Left lobe of liver (tissue), 2 donors: ENCODE measurements around the gene MAF. TPM values are rescaled to one million over a fixed set of nuclear protein-coding genes. Genes with fewer than 3 reads are reported as not detected.
A peak's percentile ranks its signal among the peaks of the same experiment; 100 is the strongest.

ENCODE experiments used
- ATAC-seq: fragments of 200-7000 bp; cut with Tn5 transposase; one replicate; pipeline ENCODE4 v1.9.1; 2020; ENCODE audit warnings: mild to moderate bottlenecking, moderate library complexity
- DNase-seq: peaks from one replicate; pipeline ENCODE4 v3.0.0-alpha.2; 2020; ENCODE audit warnings: low spot score
- total RNA-seq: library from RNA; stranded (reverse); gene quantifications from one replicate; pipeline ENCODE4 v1.2.1, GENCODE V29; 2021
- donor health status: DM: no; HTN: no; CAD: no; lungs with moderate emphysema.
- donor health status: DM: no; HTN: yes; CAD: no.

MAF gene
- total RNA-seq, 1 donor from 2014 or later: 44.0 TPM

DNA sequence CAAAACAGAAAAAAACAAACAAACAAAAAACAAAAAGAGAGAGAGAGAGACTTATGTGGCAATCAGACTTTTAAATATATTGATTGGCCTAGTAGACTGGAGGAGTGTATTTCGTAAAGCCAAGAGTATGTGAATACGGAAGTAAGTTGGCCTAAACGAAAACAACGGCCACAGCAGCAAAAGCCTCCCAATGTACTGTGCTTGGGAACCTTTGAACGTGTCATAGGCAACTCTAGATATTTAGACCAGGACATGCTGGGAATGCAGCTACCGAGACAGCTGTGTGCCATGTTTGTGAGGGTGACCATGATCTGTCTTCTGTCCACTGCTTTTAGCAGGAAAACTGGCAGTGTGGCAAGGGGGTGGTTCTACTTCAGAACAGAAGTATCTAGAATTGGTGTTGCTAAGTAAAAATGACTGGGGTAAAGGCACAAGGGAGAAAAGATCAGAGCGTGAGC is 7.4 kb downstream of the MAF start:
- DNase-seq (peak; percentile 69), ATAC-seq (peak; percentile 83)

DNA sequence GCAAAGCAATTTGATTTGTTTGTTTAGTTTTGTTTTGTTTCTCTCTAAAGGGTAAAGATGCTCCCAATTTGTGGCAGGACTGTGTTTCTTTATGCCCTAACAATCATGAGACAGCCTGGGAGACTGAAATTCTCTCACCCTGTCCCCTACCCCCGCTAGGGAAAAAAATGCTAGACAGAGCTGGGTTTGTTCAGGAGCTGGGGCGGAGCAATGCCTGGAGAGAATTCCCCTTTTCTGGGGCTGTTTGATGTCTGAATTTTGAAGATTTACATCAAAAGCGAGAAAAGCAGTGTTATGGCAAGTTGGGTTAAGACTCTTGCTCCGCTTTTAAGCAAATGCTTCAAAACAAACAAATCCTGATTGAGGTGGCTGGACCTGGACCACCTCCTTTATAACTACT is 8.4 kb downstream of the MAF start:
- DNase-seq (no peak), ATAC-seq (no peak)

DNA sequence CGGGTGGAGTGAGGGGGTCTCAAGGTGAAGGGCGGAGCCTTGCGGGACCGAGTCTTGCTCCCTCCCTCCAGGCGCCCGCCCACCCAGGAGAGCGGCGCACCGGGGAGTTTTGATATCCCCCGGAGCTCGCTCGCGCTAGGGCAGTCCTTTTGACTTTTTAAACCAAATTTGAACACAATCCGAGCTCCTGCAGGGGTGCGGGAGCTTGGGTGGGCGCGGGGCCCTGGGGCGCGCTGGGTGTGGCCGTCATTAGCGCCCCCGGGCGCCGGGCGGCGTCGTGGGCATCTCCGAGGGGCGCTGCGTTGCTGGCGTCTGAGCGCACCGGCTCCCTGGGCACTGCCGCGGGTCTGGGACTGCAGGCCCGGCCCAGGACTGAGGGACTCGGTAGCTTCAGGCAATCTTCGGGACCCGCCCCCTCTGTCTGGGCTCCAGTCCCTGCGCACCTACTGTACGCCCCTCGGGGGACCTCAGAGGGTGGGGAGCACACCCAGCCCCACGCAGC is 10.9 kb downstream of the MAF start:
- ATAC-seq: peak; percentile 49
- no peak for DNase-seq

DNA sequence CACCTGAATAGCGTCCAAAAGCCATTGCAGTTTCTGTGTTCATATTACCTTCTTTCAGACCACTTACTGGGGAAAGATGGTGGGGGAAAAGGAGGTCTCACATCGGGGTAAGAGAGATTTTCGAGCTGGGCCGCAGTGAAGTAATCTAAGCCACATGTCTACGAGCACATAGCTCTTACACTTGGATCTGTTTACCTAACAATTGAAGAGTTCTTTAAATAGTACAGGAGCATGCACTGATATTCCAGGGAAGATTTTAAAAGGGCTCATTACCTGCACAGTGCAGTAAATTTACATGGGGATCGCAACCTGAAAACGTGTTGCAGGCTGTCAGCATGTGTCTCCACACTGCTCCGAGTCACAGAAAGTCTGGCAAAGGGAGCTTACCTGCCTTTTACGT is 12.6 kb downstream of the MAF start:
- peak; percentile 16 for ATAC-seq
- no peak for DNase-seq

- no peak for ATAC-seq
- no peak for DNase-seq
Measured at GRCh38 chr16:79587296-79587695, 13.2 kb downstream of the MAF start.

- ATAC-seq: no peak
- no peak for DNase-seq
Measured at GRCh38 chr16:79582789-79583188, 17.7 kb downstream of the MAF start.

GRCh38 chr16:79580453-79581191 is 19.9 kb downstream of the MAF start:
- no peak for DNase-seq
- no peak for ATAC-seq

GRCh38 chr16:79576602-79577001 is 23.9 kb downstream of the MAF start:
- ATAC-seq: no peak

GRCh38 chr16:79573884-79574283 is 26.7 kb downstream of the MAF start:
- DNase-seq (no peak), ATAC-seq (no peak)

More at GRCh38 chr16:79576602-79577001, 23.9 kb downstream of the MAF start:
- no peak for DNase-seq

- no peak for ATAC-seq
- no peak for DNase-seq
Measured at GRCh38 chr16:79573071-79573470, 27.5 kb downstream of the MAF start.

GRCh38 chr16:79571903-79572535 is 28.5 kb downstream of the MAF start:
- DNase-seq: no peak
- ATAC-seq: no peak

- no peak for DNase-seq
- peak; percentile 66 for ATAC-seq
Measured at GRCh38 chr16:79571065-79571902, 29.3 kb downstream of the MAF start.

DNA sequence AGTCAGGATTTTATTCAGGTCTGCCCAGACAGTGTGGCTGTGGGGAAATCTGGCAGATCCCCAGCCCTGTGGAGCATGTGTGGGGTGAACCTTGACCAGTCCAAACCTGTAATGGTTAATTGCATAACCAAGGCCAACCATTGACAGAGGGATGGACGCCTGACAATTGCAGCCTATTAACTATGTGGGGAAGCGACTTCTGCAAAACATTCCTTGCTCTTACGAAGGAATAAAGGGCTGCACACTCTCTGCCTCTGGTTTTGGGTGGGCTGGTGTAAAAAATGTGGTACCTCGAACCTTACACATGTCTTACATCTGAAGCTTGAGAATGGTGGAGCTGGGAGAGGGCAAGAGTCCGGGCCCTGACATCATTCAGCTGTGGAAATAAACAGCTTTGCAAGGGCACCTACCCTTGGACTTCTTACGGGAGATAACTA is 35.8 kb downstream of the MAF start:
- DNase-seq (peak; percentile 89), ATAC-seq (peak; percentile 69)

DNA sequence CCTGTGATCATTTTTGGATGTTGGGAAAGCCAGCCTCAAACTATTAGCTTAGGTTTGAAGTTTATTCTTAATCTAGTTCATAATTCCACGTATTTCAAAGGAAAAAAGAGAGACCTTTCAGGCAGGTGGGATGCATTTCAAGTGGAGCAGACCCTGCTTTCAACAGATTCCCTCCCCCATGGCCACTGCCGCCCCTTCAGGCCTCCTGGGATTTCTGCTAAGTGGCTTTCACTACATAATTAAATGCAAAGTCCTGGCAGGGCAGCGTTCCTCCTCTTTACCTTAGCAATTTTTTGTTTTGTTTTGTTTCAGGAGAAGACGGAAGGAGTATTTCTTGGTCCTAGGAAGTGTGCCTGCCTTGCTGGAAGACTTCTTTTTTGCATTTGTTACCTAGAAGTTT is 36.6 kb downstream of the MAF start:
- no peak for DNase-seq
- ATAC-seq: no peak

GRCh38 chr16:79562166-79562823 is 38.2 kb downstream of the MAF start:
- DNase-seq (no peak), ATAC-seq (no peak)

DNA sequence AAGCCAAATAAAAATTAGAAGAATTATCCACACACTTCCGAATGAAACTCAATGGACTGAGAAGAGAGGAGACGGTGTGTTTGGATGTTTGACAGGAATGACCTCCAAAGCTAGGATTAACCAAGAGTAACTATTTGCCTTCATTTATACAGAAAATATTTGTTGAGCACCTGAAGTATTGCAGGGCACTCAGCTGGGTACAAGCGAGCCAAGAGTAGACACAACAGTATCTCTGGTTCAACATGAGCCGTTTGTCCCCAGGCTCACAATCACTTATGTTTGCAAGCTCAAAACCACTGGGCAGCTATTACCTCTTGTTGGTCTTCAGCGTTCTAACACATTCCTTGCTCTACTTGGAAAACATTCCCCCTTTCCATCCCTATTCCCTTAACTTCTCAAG is 38.8 kb downstream of the MAF start:
- ATAC-seq (peak; percentile 73), DNase-seq (peak; percentile 71)

DNA sequence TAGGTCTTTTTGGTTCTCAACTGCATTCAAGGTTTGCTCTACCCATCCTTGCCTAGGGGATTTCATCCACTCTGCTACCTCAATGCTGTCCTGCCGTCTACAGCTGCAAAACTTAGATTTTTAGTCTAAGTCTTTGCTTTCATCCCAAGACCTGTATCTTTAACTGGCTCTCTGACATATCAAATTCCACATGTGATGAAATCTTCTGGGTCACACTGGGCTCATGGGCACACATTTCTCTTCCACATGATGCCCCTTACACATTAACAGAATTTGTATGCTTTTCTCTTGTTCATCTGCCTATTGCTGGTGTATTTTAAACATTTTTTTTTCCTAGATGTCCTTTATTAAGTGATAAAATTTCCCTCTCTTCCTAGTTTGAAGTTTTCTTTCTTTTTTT is 39.6 kb downstream of the MAF start:
- peak; percentile 48 for ATAC-seq
- peak; percentile 52 for DNase-seq

- peak; percentile 23 for ATAC-seq
- DNase-seq: no peak
Measured at GRCh38 chr16:79560318-79560717, 40.2 kb downstream of the MAF start.

- no peak for DNase-seq
- ATAC-seq: no peak
Measured at GRCh38 chr16:79559532-79559931, 41.0 kb downstream of the MAF start.

DNA sequence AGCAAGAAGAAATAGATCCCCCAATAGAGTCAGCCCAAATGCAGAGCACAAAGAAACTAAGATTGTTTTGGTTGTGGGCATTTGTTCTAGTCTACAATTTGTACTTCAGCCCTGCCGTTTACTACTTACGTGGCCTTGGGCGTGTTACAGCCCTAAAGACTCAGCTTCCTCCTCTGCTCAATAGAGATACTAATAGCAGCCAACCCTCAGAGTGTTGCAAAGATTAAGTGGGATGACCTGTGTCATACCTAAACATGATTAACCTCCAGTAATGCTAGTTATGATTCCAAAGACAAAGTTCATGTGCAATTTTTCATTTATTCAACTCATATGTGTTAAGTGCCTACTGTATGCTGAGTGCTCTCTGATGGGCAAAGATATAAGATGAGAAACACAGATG is 43.1 kb downstream of the MAF start:
- no peak for ATAC-seq
- DNase-seq: no peak

- DNase-seq: no peak
Measured at GRCh38 chr16:79554912-79555311, 45.6 kb downstream of the MAF start.

More at GRCh38 chr16:79554912-79555311, 45.6 kb downstream of the MAF start:
- no peak for ATAC-seq
